PC-9 (cell line): Measurements from ENCODE around the gene OAF. TPM values are rescaled to one million over a fixed set of nuclear protein-coding genes. Genes with fewer than 3 reads are reported as not detected.
A peak's percentile ranks its signal among the peaks of the same experiment; 100 is the strongest.

Experiments
- BruUV-seq: library from RNA; stranded (reverse); fragments of 400-500 nt; replicated peaks from 2 replicates; lab custom pipeline; 2021; lab: Mats Ljungman, UMichigan
- CTCF ChIA-PET: fragments of 300-600 bp; sonication (Branson Sonifier 250); formaldehyde crosslinking; loops from one replicate; lab custom pipeline; 2022; ENCODE audit warnings: antibody characterized with exemption; lab: Charles Lee
- POLR2A ChIA-PET: fragments of 300-600 bp; sonication (Branson Sonifier 250); formaldehyde crosslinking; loops from one replicate; lab custom pipeline; 2022; ENCODE audit warnings: antibody characterized with exemption; ENCODE audit not compliant: unreplicated experiment; lab: Charles Lee
- DNase-seq, 2 experiments: peaks; one replicate each; pipeline versions ENCODE4 v3.0.0 to v3.0.0-alpha.2; 2015 to 2022; ENCODE audit warnings: mixed read lengths in 1 of 2
- H2AFZ ChIP-seq: fragments of 200-600 bp; sonication (generic); 2 replicates; pipeline ENCODE4 v1.8.1; 2017; ENCODE audit warnings: antibody characterized with exemption
- H3F3A ChIP-seq: fragments of 200-600 bp; sonication (generic); 2 replicates; pipeline ENCODE4 v1.8.1; 2017; ENCODE audit warnings: antibody characterized with exemption, mild to moderate bottlenecking, low read depth; ENCODE audit not compliant: insufficient read depth
- H3K27ac ChIP-seq: fragments of 200-600 bp; sonication (generic); 2 replicates; pipeline ENCODE4 v1.6.1; 2016; ENCODE audit warnings: mixed run types
- H3K27me3 ChIP-seq: fragments of 200-600 bp; sonication (generic); 2 replicates; pipeline ENCODE4 v1.6.1; 2016; ENCODE audit warnings: low read depth, mixed run types; ENCODE audit not compliant: insufficient read depth
- H3K36me3 ChIP-seq: fragments of 200-600 bp; sonication (generic); 2 replicates; pipeline ENCODE4 v1.6.1; 2016; ENCODE audit warnings: low read depth, mixed run types
- H3K4me1 ChIP-seq: fragments of 200-600 bp; sonication (generic); replicated peaks from 2 replicates; pipeline ENCODE4 v1.6.1; 2016; ENCODE audit warnings: mixed run types; ENCODE audit not compliant: insufficient read depth
- H3K4me2 ChIP-seq: fragments of 200-600 bp; sonication (generic); 2 replicates; pipeline ENCODE4 v1.6.1; 2017; ENCODE audit warnings: mixed run types
- H3K4me3 ChIP-seq: fragments of 200-600 bp; sonication (generic); 2 replicates; pipeline ENCODE4 v1.6.1; 2016; ENCODE audit warnings: mixed run types
- H3K79me2 ChIP-seq: fragments of 200-600 bp; sonication (generic); 2 replicates; pipeline ENCODE4 v1.6.1; 2017; ENCODE audit warnings: low read depth, mixed run types
- H3K9me2 ChIP-seq: fragments of 200-600 bp; sonication (generic); 2 replicates; pipeline ENCODE4 v1.8.1; 2017; ENCODE audit warnings: mild to moderate bottlenecking; ENCODE audit not compliant: insufficient read depth
- H3K9me3 ChIP-seq: fragments of 200-600 bp; sonication (generic); 2 replicates; pipeline ENCODE4 v1.8.1; 2016; ENCODE audit warnings: low read depth; ENCODE audit not compliant: insufficient read depth
- H4K20me1 ChIP-seq: fragments of 200-600 bp; sonication (generic); 2 replicates; pipeline ENCODE4 v1.8.1; 2017; ENCODE audit not compliant: insufficient read depth
- EZH2 ChIP-seq: fragments of 200-600 bp; sonication (generic); IDR thresholded peaks from 2 replicates; pipeline ENCODE4 v1.8.0; 2017; ENCODE audit warnings: antibody characterized with exemption, low read depth
- intact Hi-C: fragments of 100-400 bp; cut with micrococcal nuclease; formaldehyde crosslinking; loops from one replicate; pipeline ENCODE4 v1.10.0; 2022; ENCODE audit not compliant: unreplicated experiment
- total RNA-seq: library from RNA; stranded (reverse); gene quantifications from 2 replicates; pipeline ENCODE4 v1.2.3, GENCODE V29; 2021
- TF ChIP-seq, protein P1 (sequence below): fragments of 200-600 bp; sonication (generic); conservative IDR thresholded peaks from 2 replicates; pipeline ENCODE4 v1.6.1; 2017; ENCODE audit warnings: mixed run types, antibody characterized with exemption, mild to moderate bottlenecking, moderate library complexity

The OAF gene
- total RNA-seq, 1 experiment from 2014 or later: 45.6 TPM

DNA sequence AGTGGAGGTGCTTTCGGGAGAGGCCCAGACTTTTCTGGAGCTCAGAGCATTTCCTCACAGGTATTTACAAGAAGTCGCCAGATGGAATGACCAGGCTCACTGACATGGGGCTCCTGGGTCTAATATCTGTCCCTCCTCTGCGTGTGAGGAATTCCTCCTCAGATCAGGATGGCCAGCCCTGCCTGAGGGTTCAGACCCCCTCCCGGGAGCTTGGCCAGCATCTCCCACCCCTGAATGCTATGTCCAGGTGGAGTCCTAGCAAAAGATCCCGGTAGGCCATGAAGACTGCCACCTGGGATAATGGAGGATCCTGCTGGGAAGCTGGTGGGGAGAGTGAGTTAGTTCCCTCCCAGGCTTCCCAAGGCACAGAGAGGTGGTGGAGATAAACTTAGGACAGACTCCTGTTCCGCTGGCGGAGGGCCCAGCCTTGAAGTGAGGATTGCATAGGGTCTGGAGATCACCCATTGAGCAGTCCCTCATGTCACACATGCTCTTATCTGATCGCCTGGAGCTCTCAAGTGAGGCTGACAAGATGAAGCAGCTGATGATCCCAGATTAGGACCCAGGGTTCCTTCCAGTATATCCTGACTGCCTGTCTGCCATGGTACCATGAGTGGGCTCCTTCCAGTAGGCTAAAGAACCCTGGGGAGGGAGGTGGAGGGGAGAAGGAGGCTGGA lies 5.7 kb downstream of the OAF start:
- no peaks in the 10 kb centered on the region for H3K9me2 ChIP-seq
- no peak overlapping the region for H3K4me3 ChIP-seq
- intact Hi-C loops: no loop called here
- H4K20me1 ChIP-seq: peaks cover 25% of the 10 kb centered on the region; the same call in 1 of the 2 replicates
- H3K27ac ChIP-seq: peak overlapping the region; percentile 80; the same call in 1 of the 2 replicates
- no peak for DNase-seq
- TF ChIP-seq, protein P1, sequence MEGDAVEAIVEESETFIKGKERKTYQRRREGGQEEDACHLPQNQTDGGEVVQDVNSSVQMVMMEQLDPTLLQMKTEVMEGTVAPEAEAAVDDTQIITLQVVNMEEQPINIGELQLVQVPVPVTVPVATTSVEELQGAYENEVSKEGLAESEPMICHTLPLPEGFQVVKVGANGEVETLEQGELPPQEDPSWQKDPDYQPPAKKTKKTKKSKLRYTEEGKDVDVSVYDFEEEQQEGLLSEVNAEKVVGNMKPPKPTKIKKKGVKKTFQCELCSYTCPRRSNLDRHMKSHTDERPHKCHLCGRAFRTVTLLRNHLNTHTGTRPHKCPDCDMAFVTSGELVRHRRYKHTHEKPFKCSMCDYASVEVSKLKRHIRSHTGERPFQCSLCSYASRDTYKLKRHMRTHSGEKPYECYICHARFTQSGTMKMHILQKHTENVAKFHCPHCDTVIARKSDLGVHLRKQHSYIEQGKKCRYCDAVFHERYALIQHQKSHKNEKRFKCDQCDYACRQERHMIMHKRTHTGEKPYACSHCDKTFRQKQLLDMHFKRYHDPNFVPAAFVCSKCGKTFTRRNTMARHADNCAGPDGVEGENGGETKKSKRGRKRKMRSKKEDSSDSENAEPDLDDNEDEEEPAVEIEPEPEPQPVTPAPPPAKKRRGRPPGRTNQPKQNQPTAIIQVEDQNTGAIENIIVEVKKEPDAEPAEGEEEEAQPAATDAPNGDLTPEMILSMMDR: no peak
- TF ChIP-seq EZH2: no peak
- H3K4me1 ChIP-seq: peaks cover 62% of the 10 kb centered on the region
- no peak overlapping the region for H2AFZ ChIP-seq
- ChIA-PET CTCF (no interaction called here), POLR2A (no interaction called here)
- H3F3A ChIP-seq: peaks cover 33% of the 10 kb centered on the region
- no peaks in the 10 kb centered on the region for H3K9me3 ChIP-seq
- no peaks in the 10 kb centered on the region for H3K27me3 ChIP-seq
- H3K79me2 ChIP-seq: peaks cover 91% of the 10 kb centered on the region
- peaks cover 16% of the 10 kb centered on the region for H3K36me3 ChIP-seq
- H3K4me2 ChIP-seq: no peak overlapping the region; the same call in 1 of the 2 replicates
- BruUV-seq: no TSS peak

DNA sequence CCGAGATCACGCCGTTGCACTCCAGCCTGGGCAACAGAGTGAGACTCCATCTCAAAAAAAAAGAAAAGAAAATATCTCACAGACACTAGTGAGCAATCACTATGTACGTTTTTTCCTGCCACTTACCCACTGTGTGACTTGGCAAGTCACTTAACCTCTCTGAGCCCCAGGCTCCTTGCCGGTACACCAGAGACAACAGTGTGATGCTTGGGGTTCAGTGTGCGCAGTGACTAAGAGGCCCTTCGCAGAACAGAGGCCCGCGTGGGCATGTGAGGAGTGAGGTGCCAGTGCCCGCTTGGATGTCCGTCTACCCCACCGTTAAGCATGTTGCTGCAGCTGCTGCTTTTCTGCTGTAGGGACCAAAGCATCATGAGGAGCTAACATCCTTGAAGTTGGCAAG lies 6.7 kb downstream of the OAF start:
- no peak overlapping the region for H3K27ac ChIP-seq
- peaks cover 30% of the 10 kb centered on the region; the same call in 1 of the 2 replicates for H4K20me1 ChIP-seq
- peaks cover 33% of the 10 kb centered on the region for H3F3A ChIP-seq
- DNase-seq: no peak
- H3K4me3 ChIP-seq: no peak overlapping the region
- no peaks in the 10 kb centered on the region for H3K27me3 ChIP-seq
- no peaks in the 10 kb centered on the region for H3K9me3 ChIP-seq
- H3K79me2 ChIP-seq: peaks cover 88% of the 10 kb centered on the region
- TF ChIP-seq, protein P1: no peak
- no peak for TF ChIP-seq EZH2
- H3K36me3 ChIP-seq: peaks cover 16% of the 10 kb centered on the region
- no peak overlapping the region for H3K4me2 ChIP-seq
- no peaks in the 10 kb centered on the region for H3K9me2 ChIP-seq
- no peak overlapping the region for H2AFZ ChIP-seq
- BruUV-seq: no TSS peak
- POLR2A ChIA-PET: interaction anchor here (0.5 kb wide), 1 partner anchor 40 kb away, joined by 8 read pairs; no protein-coding TSS in a partner anchor
- intact Hi-C loops: no loop called here
- CTCF ChIA-PET: no interaction called here
- H3K4me1 ChIP-seq: peaks cover 62% of the 10 kb centered on the region

DNA sequence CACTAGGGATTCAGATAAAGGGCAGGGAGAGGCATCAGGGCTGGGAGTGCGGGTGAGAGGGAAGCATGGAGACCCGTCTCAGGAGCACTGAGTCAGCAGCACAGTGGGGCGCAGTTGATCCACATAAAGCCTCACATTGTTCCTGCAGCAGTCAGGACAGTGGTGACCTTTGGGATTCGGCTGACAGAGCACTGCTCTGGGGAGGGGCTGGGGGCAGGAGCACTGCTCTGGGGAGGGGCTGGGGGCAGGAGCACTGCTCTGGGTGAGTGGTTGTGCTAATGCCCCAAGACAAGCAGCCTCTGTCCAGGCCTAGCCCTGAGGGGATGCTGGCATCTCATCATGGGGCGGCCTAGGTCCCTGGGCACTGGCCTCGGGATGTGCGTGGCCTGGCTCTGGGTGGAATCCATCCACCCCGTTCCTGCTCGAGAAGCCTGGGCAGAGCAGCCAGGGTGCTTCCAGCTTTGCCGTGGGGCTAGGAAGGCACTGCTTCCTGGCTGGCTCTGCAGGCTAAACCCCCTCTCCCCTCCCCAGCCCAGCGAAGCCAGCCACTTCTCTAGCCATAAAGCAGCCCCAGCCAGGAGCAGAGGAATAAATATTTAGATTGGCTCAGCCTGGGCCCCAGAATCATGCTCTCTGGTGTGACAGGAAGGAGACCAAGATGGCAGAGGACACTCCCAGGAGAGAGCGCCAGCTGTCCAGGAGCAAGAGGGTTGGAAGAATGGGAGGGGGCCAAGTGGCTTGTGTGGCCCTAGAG lies 7.3 kb downstream of the OAF start:
- DNase-seq: no peak
- TF ChIP-seq, protein P1: no peak
- TF ChIP-seq EZH2: no peak
- H3F3A ChIP-seq: peaks cover 33% of the 10 kb centered on the region
- peaks cover 30% of the 10 kb centered on the region; the same call in 1 of the 2 replicates for H4K20me1 ChIP-seq
- intact Hi-C loops: no loop called here
- no peaks in the 10 kb centered on the region for H3K9me3 ChIP-seq
- peaks cover 82% of the 10 kb centered on the region for H3K79me2 ChIP-seq
- POLR2A ChIA-PET: interaction anchor here (0.5 kb wide), 1 partner anchor 41 kb away, joined by 8 read pairs; no protein-coding TSS in a partner anchor
- no peak overlapping the region for H3K4me3 ChIP-seq
- H3K9me2 ChIP-seq: no peaks in the 10 kb centered on the region
- no TSS peak for BruUV-seq
- peaks cover 16% of the 10 kb centered on the region for H3K36me3 ChIP-seq
- H3K4me2 ChIP-seq: no peak overlapping the region
- no peak overlapping the region for H2AFZ ChIP-seq
- CTCF ChIA-PET: no interaction called here
- H3K4me1 ChIP-seq: peaks cover 56% of the 10 kb centered on the region
- no peaks in the 10 kb centered on the region for H3K27me3 ChIP-seq
- H3K27ac ChIP-seq: no peak overlapping the region
